ENCODE results near the gene OR1A1.
"Not testable (repeated sequence)": the region's sequence is repeated elsewhere in the genome, so short reads cannot be mapped to it uniquely, and the experiment has no call there.

OR1A1 gene

GRCh38 chr17:3207367-3207766 is at the start of gene OR1A1:
TSS of gene OR1A1 (plus strand) at chr17:3207667. CDS start at chr17:3215621, 7,954 bp downstream.
- H3K4me3 ChIP-seq, result no peak within 1 kb of the TSS
- no peak for TF ChIP-seq Cebpa-rat (IDR thresholded peaks at IDR 0.05)
- H4K20me1 ChIP-seq, result no peaks in the 10 kb centered on the region
- H3K4me2 ChIP-seq, result no peak within 1 kb of the TSS
- H3K9ac ChIP-seq, result no peak within 1 kb of the TSS
- no peak within 1 kb of the TSS for H3K27ac ChIP-seq
- H3K4me1 ChIP-seq, result no peaks in the 10 kb centered on the region
- H3K27me3 ChIP-seq, result no peaks in the 10 kb centered on the region
- H3K36me3 ChIP-seq, result no peaks in the 10 kb centered on the region
- peaks cover under 1 to 31% (median 7%) of the 10 kb centered on the region in 11 experiments; a peak in 21 of 22 replicates for H3K9me3 ChIP-seq (replicated peaks in 1 of 11)

GRCh38 chr17:3167574-3167973 is 39.9 kb upstream of the OR1A1 start:
- TF ChIP-seq Cebpa-rat (IDR thresholded peaks at IDR 0.05), result peak in 2 of 11 experiments; percentile 11 to 33; a peak in 1 of 22 replicates
- Histone ChIP-seq H3K4me2 (peak overlapping the region; percentile 10 to 69 (median 43); a peak in 21 of 22 replicates), H3K27ac (peak overlapping the region in 6 of 11 experiments; percentile 19 to 68 (median 43); a peak in 9 of 22 replicates), H3K36me3 (no peaks in the 10 kb centered on the region), H3K9ac (peak overlapping the region in 1 of 11 experiments; percentile 1; a peak in 1 of 22 replicates), H3K27me3 (no peaks in the 10 kb centered on the region), H3K9me3 (replicated peaks in 1 of 11) (peaks cover 16 to 24% (median 19%) of the 10 kb centered on the region in 11 experiments), H3K4me1 (peaks cover 8 to 39% (median 28%) of the 10 kb centered on the region in 10 experiments; a peak in 17 of 20 replicates), H4K20me1 (no peaks in the 10 kb centered on the region), H3K4me3 (no peak overlapping the region)

DNA sequence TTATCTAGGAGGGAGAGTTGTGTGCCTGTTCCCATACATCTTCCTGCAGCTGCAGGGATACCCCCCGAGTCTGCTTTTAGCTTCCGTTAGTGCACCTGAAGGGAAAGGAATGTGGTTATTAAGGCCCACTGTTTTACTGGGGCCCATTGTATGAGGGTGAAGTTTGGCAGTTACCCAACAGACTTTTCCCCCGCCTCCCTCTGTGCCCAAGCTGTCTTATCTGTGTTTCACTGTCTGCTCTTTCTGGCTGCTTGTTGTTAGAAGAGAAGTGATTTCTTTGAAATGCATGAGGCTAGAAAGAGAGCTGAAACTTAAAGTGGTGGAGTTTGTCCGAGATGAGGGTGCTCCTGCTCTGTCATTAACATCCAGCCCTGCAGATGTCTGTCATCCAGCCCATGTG is 17.5 kb upstream of the OR1A1 start:
- Histone ChIP-seq H3K9me3 (replicated peaks in 1 of 11) (no peaks in the 10 kb centered on the region), H3K4me1 (peaks cover 0 to 7% (median 0%) of the 10 kb centered on the region in 10 experiments; a peak in 4 of 20 replicates), H3K4me2 (no peak overlapping the region; a peak in 1 of 22 replicates), H3K4me3 (no peak overlapping the region), H3K36me3 (no peaks in the 10 kb centered on the region), H4K20me1 (no peaks in the 10 kb centered on the region), H3K9ac (no peak overlapping the region), H3K27me3 (no peaks in the 10 kb centered on the region), H3K27ac (no peak overlapping the region)
- no peak for TF ChIP-seq Cebpa-rat (IDR thresholded peaks at IDR 0.05)

DNA sequence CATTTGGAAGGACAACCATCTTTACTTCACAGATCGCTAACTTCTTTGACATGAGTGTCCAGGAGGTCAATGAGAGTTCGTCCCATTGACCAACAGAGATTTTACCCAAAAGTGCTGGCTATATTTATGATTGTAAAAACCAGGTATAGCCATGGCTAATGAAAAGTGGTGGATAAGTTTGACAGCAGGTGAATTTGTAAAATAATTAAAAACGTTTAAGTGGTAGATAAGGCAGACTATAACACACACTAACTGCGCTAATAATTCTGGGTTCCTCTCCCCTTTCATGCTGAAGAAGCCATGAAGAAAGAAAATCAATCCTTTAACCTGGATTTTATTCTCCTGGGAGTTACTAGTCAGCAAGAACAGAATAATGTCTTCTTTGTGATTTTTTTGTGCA is 10.2 kb upstream of the OR1A1 start, which contains the start of gene OR1A2:
Gene OR1A2 (plus strand): TSS at position 301 of the 400 bp plus-strand sequence. CDS start 0 bp downstream, at position 301.
- Histone ChIP-seq H3K9me3 (replicated peaks in 1 of 11) (peaks cover 10 to 28% (median 18%) of the 10 kb centered on the region in 11 experiments), H3K27me3 (no peaks in the 10 kb centered on the region)
- no peak for TF ChIP-seq Cebpa-rat (IDR thresholded peaks at IDR 0.05)

DNA sequence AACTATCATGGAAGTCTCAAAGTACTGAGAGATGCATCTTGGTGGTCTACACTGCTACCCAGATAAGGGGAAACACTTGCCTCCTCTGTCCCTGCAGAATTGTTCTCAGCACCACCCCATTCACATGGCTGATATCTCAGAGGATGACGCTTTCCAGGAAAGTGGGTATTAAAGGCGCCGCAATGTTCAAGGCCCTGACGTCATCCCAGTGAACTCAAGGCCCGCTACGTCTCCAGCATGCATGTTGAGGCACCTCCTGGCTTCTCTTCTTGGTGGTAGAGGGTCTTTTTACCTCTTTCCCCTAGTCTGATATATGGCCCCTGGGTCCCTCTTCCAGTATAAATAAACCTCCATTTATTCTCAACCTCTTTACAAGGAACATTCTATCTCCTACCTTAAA is 1.0 kb downstream of the OR1A1 start:
- no peaks in the 10 kb centered on the region for H4K20me1 ChIP-seq
- no peak overlapping the region for H3K4me3 ChIP-seq
- peaks cover 0 to 20% (median 7%) of the 10 kb centered on the region in 11 experiments; a peak in 6 of 22 replicates for H3K9me3 ChIP-seq (replicated peaks in 1 of 11)
- no peaks in the 10 kb centered on the region for H3K36me3 ChIP-seq
- no peak overlapping the region for H3K9ac ChIP-seq
- TF ChIP-seq Cebpa-rat (IDR thresholded peaks at IDR 0.05), result no peak
- H3K4me1 ChIP-seq, result no peaks in the 10 kb centered on the region
- no peak overlapping the region for H3K27ac ChIP-seq
- no peak overlapping the region for H3K4me2 ChIP-seq
- H3K27me3 ChIP-seq, result no peaks in the 10 kb centered on the region

More for the DNA sequence above, 10.2 kb upstream of the OR1A1 start, which contains the start of gene OR1A2:
- H3K4me2 ChIP-seq, result no peak within 1 kb of the TSS
- H3K36me3 ChIP-seq, result no peaks in the 10 kb centered on the region; a peak in 1 of 22 replicates
- H3K4me1 ChIP-seq, result peaks cover 0 to 7% (median 0%) of the 10 kb centered on the region in 10 experiments; a peak in 4 of 20 replicates
- H3K4me3 ChIP-seq, result no peak within 1 kb of the TSS
- no peak within 1 kb of the TSS for H3K9ac ChIP-seq
- no peak within 1 kb of the TSS for H3K27ac ChIP-seq
- H4K20me1 ChIP-seq, result no peaks in the 10 kb centered on the region

GRCh38 chr17:3213001-3213400 is 5.5 kb downstream of the OR1A1 start:
- Histone ChIP-seq H3K36me3 (no peaks in the 10 kb centered on the region), H3K4me3 (no peak overlapping the region), H3K27ac (no peak overlapping the region), H3K27me3 (no peaks in the 10 kb centered on the region), H4K20me1 (no peaks in the 10 kb centered on the region), H3K4me2 (no peak overlapping the region), H3K9ac (no peak overlapping the region), H3K4me1 (no peaks in the 10 kb centered on the region), H3K9me3 (replicated peaks in 1 of 11) (peaks cover 3 to 33% (median 11%) of the 10 kb centered on the region in 11 experiments; a peak in 16 of 22 replicates)
- no peak for TF ChIP-seq Cebpa-rat (IDR thresholded peaks at IDR 0.05)

GRCh38 chr17:3213587-3213986 is 6.1 kb downstream of the OR1A1 start:
- peaks cover 3 to 36% (median 15%) of the 10 kb centered on the region in 11 experiments; a peak in 16 of 22 replicates for H3K9me3 ChIP-seq (replicated peaks in 1 of 11)

DNA sequence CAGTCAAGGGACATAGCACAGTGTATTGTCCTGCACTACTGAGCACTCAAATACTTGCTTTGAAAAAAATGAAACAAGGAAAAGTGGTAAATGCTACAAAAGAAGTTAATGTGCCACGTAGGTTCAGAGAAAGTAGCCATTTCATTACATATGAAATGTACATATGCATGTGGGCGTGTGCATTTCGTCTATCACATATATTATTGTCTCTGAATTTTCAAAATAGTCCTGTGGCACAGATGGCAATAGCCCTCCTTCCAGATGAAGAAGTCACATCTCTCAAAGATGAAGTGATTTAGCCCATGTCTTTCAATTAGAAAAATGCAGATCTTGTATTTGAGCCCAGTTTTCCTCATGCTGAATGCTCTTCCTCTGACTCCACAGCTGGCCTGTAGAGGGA is 12.5 kb downstream of the OR1A1 start:
- not testable (repeated sequence) for H4K20me1 ChIP-seq, H3K27me3 ChIP-seq, H3K4me2 ChIP-seq, H3K27ac ChIP-seq, H3K36me3 ChIP-seq, H3K4me1 ChIP-seq, H3K4me3 ChIP-seq, H3K9ac ChIP-seq
- peaks cover 7 to 38% (median 17%) of the 10 kb centered on the region in 11 experiments; a peak in 19 of 22 replicates for H3K9me3 ChIP-seq (replicated peaks in 1 of 11)

More at GRCh38 chr17:3213587-3213986, 6.1 kb downstream of the OR1A1 start:
- H3K4me1 ChIP-seq, result no peaks in the 10 kb centered on the region
- no peaks in the 10 kb centered on the region for H3K36me3 ChIP-seq
- no peak overlapping the region for H3K27ac ChIP-seq
- H3K4me3 ChIP-seq, result no peak overlapping the region
- no peak overlapping the region for H3K9ac ChIP-seq
- H3K27me3 ChIP-seq, result no peaks in the 10 kb centered on the region
- H4K20me1 ChIP-seq, result no peaks in the 10 kb centered on the region
- no peak overlapping the region for H3K4me2 ChIP-seq
- no peak for TF ChIP-seq Cebpa-rat (IDR thresholded peaks at IDR 0.05)

- Histone ChIP-seq H3K27ac (no peak overlapping the region), H3K4me1 (peaks cover 0 to 4% (median 0%) of the 10 kb centered on the region in 10 experiments; a peak in 2 of 20 replicates), H3K27me3 (no peaks in the 10 kb centered on the region), H3K36me3 (no peaks in the 10 kb centered on the region), H4K20me1 (no peaks in the 10 kb centered on the region), H3K4me2 (peak overlapping the region in 2 of 11 experiments; percentile 0 to 16; a peak in 1 of 22 replicates), H3K4me3 (no peak overlapping the region), H3K9ac (no peak overlapping the region), H3K9me3 (replicated peaks in 1 of 11) (peaks cover 4 to 24% (median 16%) of the 10 kb centered on the region in 11 experiments; a peak in 17 of 22 replicates)
- no peak for TF ChIP-seq Cebpa-rat (IDR thresholded peaks at IDR 0.05)
Observed at GRCh38 chr17:3221850-3222249, 14.4 kb downstream of the OR1A1 start.

DNA sequence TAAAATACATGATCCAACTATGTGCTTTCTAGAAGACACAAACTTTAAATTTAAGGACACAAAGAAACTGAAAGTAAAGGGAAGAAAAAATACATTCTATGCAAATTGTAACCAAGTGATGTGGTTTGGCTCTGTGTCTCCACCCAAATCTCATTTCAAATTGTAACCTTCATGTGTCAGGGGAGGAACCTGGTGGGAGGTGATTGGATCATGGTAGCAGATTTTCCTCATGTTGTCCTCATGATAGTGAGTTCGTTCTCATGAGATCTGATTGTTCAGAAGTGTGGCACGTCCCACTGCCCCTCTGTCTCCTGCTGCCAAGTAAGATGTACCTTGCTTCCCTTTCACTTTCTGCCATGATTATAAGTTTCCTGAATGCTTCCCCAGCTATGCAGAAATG is 15.0 kb downstream of the OR1A1 start:
- Histone ChIP-seq H4K20me1 (no peaks in the 10 kb centered on the region), H3K27me3 (no peaks in the 10 kb centered on the region), H3K4me1 (peaks cover 0 to 4% (median 0%) of the 10 kb centered on the region in 10 experiments; a peak in 2 of 20 replicates), H3K9ac (no peak overlapping the region), H3K36me3 (no peaks in the 10 kb centered on the region), H3K9me3 (replicated peaks in 1 of 11) (peaks cover 0 to 19% (median 9%) of the 10 kb centered on the region in 11 experiments; a peak in 16 of 22 replicates), H3K27ac (no peak overlapping the region), H3K4me3 (no peak overlapping the region), H3K4me2 (peak overlapping the region in 2 of 11 experiments; percentile 0 to 16; a peak in 1 of 22 replicates)
- TF ChIP-seq Cebpa-rat (IDR thresholded peaks at IDR 0.05), result no peak

DNA sequence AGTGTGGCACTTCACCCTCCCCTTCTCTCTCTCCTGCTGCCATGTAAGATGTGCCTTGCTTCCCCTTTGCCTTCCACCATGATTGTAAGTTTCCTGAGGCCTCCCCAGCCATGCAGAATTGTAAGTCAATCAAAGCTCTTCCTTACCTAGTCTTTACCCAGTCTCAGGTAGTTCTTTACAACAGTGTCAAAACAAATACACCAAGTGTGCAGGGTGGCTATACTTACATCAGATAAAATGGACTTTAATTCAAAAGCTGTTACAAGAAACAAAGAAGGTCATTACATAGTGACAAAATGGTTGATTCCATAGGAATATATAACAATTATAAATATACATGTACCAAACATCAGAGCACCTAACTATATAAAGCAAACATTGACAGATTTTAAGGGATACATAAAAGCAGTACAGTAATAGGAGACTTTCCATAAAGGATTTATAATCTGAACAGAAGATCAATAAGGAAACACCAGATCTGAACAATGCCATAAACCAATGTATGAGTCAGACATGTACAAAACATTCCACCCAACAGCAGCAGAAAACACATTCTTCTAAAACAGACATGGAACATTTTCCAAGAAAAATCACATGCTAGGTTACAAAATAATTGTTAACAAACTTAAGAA is 17.4 kb downstream of the OR1A1 start:
- H3K4me3 ChIP-seq; H3K9ac ChIP-seq; H4K20me1 ChIP-seq; H3K36me3 ChIP-seq; H3K27me3 ChIP-seq; H3K4me1 ChIP-seq; H3K4me2 ChIP-seq; H3K9me3 ChIP-seq (replicated peaks in 1 of 11); H3K27ac ChIP-seq: not testable (repeated sequence)

DNA sequence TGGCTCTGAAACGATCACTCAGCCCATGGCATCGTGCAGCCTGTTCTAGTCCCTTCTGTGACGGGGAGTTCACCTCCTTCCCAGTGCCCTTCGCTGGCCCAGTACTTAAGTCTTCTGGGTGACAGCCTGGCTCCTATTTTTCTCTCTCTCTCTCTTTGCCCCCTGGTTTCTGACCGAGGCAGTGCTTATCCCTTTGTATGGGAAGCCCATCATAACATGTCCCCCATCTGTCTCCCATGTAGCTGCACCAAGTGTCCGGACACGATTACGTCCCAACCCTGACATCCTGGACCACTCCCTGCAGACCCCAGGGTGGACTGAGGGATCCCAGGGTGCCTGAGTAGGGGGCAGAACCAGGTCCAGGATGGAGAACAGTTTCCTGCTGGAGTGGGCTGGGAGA is 24.8 kb downstream of the OR1A1 start:
- H3K4me1 ChIP-seq; H3K9ac ChIP-seq; H3K27ac ChIP-seq; H4K20me1 ChIP-seq; H3K4me3 ChIP-seq; H3K27me3 ChIP-seq; H3K9me3 ChIP-seq (replicated peaks in 1 of 11); H3K36me3 ChIP-seq; H3K4me2 ChIP-seq: not testable (repeated sequence)
